GM19328 (cell line): ENCODE results near the gene PLP1.
A peak's percentile ranks its signal among the peaks of the same experiment; 100 is the strongest.

Experiments
- ATAC-seq: cut with Tn5 transposase; IDR thresholded peaks from one replicate; pipeline ENCODE4 v1.9.1; 2021; ENCODE audit warnings: mild to moderate bottlenecking, moderate library complexity; ENCODE audit not compliant: unreplicated experiment

The PLP1 gene

GRCh38 chrX:103823591-103823990, 47.0 kb downstream of the PLP1 start:
- no peak for ATAC-seq

- no peak for ATAC-seq
Measured at GRCh38 chrX:103825881-103826280, 49.2 kb downstream of the PLP1 start.

GRCh38 chrX:103828529-103828928, 51.9 kb downstream of the PLP1 start:
- ATAC-seq = no peak

- ATAC-seq = no peak
Measured at GRCh38 chrX:103830848-103831247, 54.2 kb downstream of the PLP1 start.

- no peak for ATAC-seq
Measured at GRCh38 chrX:103831342-103831802, 54.7 kb downstream of the PLP1 start.

GRCh38 chrX:103831803-103832544, 55.3 kb downstream of the PLP1 start, which contains the start of gene RAB9B:
Gene RAB9B (minus strand): TSS chrX:103832257. CDS start chrX:103825784, 6,473 bp downstream.
- peak; percentile 84 for ATAC-seq

- no peak for ATAC-seq
Measured at GRCh38 chrX:103839404-103839803, 62.8 kb downstream of the PLP1 start.
